ENCODE data around the gene AFF2. TPM values are rescaled to one million over a fixed set of nuclear protein-coding genes. Genes with fewer than 3 reads are reported as not detected.

Gene AFF2
- total and polyA plus RNA-seq, 8 donors, result 0.04 to 0.93 (median 0.41) TPM

- DNase-seq (no peak), ATAC-seq (no peak), FAIRE-seq (no peak)
- H3K27me3 ChIP-seq, result no peaks in the 10 kb centered on the region
- TF ChIP-seq, protein P1, sequence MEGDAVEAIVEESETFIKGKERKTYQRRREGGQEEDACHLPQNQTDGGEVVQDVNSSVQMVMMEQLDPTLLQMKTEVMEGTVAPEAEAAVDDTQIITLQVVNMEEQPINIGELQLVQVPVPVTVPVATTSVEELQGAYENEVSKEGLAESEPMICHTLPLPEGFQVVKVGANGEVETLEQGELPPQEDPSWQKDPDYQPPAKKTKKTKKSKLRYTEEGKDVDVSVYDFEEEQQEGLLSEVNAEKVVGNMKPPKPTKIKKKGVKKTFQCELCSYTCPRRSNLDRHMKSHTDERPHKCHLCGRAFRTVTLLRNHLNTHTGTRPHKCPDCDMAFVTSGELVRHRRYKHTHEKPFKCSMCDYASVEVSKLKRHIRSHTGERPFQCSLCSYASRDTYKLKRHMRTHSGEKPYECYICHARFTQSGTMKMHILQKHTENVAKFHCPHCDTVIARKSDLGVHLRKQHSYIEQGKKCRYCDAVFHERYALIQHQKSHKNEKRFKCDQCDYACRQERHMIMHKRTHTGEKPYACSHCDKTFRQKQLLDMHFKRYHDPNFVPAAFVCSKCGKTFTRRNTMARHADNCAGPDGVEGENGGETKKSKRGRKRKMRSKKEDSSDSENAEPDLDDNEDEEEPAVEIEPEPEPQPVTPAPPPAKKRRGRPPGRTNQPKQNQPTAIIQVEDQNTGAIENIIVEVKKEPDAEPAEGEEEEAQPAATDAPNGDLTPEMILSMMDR (IDR thresholded peaks at IDR 0.05), result no peak
- H3K4me1 ChIP-seq, result no peaks in the 10 kb centered on the region
- H3K36me3 ChIP-seq, result no peaks in the 10 kb centered on the region
- H3K9me3 ChIP-seq, result no peaks in the 10 kb centered on the region
- no peak overlapping the region for H3K27ac ChIP-seq
- intact Hi-C loops (cut with DNase I), result no loop called here
- H3K4me3 ChIP-seq, result no peak overlapping the region
- WGBS, 2 donors, result 54 to 57% methylated on average over 4 of the region's 4 CpGs
These were observed 273.9 kb downstream of the AFF2 start for GRCh38 chrX:148774276-148774675.

- WGBS, 2 donors, result 44 to 45% methylated on average over 2 of the region's 2 CpGs
- ATAC-seq (no peak), FAIRE-seq (no peak), DNase-seq (no peak)
- H3K36me3 ChIP-seq, result no peaks in the 10 kb centered on the region
- intact Hi-C loops (cut with DNase I), result no loop called here
- TF ChIP-seq, protein P1 (IDR thresholded peaks at IDR 0.05), result no peak
- no peak overlapping the region for H3K27ac ChIP-seq
- H3K9me3 ChIP-seq, result no peaks in the 10 kb centered on the region
- peaks cover 0 to 5% (median 0%) of the 10 kb centered on the region in 4 donors for H3K27me3 ChIP-seq
- H3K4me1 ChIP-seq, result no peaks in the 10 kb centered on the region
- H3K4me3 ChIP-seq, result no peak overlapping the region
These were observed 283.7 kb downstream of the AFF2 start for GRCh38 chrX:148784137-148784536.

DNA sequence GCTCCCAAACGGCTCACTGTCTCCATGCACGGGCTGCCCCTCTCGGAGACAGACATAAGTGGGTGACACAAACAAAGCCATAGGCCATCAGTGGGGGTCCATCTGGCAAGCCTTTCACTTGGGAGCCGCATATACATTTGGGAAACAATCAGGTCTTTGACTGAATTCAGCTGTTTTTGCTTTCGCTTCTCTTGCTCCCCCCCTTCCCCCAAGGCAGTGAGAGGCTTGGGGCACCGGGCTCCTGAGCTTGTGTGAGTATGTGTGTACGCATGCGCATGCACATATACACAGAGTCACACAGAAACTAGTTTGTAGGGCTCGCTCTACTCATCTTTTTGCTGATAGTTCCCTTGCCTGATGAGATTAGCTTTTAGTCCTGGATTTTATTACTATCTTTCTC, 284.4 kb downstream of the AFF2 start:
- TF ChIP-seq, protein P1 (IDR thresholded peaks at IDR 0.05), result no peak
- 50 to 61% methylated on average over 9 of the region's 9 CpGs for WGBS, 2 donors
- Histone ChIP-seq H3K27me3 (peaks cover 0 to 9% (median 0%) of the 10 kb centered on the region in 4 donors), H3K4me1 (no peaks in the 10 kb centered on the region), H3K9me3 (no peaks in the 10 kb centered on the region), H3K36me3 (no peaks in the 10 kb centered on the region), H3K4me3 (no peak overlapping the region), H3K27ac (no peak overlapping the region)
- DNase-seq (peak in 1 of 6 donors; percentile 19), ATAC-seq (no peak), FAIRE-seq (no peak)
- intact Hi-C loops (cut with DNase I), result no loop called here

GRCh38 chrX:148785256-148785655, 284.8 kb downstream of the AFF2 start:
- Histone ChIP-seq H3K4me1 (no peaks in the 10 kb centered on the region), H3K27me3 (peaks cover 0 to 10% (median 0%) of the 10 kb centered on the region in 4 donors), H3K36me3 (no peaks in the 10 kb centered on the region), H3K9me3 (no peaks in the 10 kb centered on the region), H3K27ac (no peak overlapping the region), H3K4me3 (no peak overlapping the region)
- TF ChIP-seq, protein P1 (IDR thresholded peaks at IDR 0.05), result no peak
- intact Hi-C loops (cut with DNase I), result no loop called here
- no peak for FAIRE-seq
- WGBS, 2 donors, result 50 to 67% methylated on average over 1 of the region's 1 CpG
- DNase-seq, result no peak
- no peak for ATAC-seq

- 52 to 65% methylated on average over 4 of the region's 4 CpGs for WGBS, 2 donors
- no peak for DNase-seq
- intact Hi-C loops (cut with DNase I), result no loop called here
These were observed 288.0 kb downstream of the AFF2 start for GRCh38 chrX:148788449-148788848.

More at GRCh38 chrX:148788449-148788848, 288.0 kb downstream of the AFF2 start:
- Histone ChIP-seq H3K36me3 (no peaks in the 10 kb centered on the region), H3K4me3 (no peak overlapping the region), H3K4me1 (no peaks in the 10 kb centered on the region), H3K27ac (no peak overlapping the region), H3K9me3 (no peaks in the 10 kb centered on the region), H3K27me3 (peaks cover 0 to 10% (median 0%) of the 10 kb centered on the region in 4 donors)
- FAIRE-seq (no peak), ATAC-seq (no peak)
- TF ChIP-seq, protein P1 (IDR thresholded peaks at IDR 0.05), result no peak
